ENCODE results near the gene L2HGDH. TPM values are rescaled to one million over a fixed set of nuclear protein-coding genes. Genes with fewer than 3 reads are reported as not detected.

L2HGDH gene
- total RNA-seq, 2 experiments from 2014 or later = 8.7 to 19.8 TPM

- Histone ChIP-seq H3K79me2 (ENCODE audit: insufficient read depth, low read depth, low read length) (peaks cover 13% of the 10 kb centered on the region; the same call in 1 of the 2 replicates), H3K36me3 (ENCODE audit: insufficient read depth, low read length) (peaks cover 32% of the 10 kb centered on the region), H3K4me3 (ENCODE audit: low read depth, low read length, poor library complexity, severe bottlenecking) (no peak overlapping the region), H3K4me1 (ENCODE audit: insufficient read depth, low read length, poor library complexity, severe bottlenecking) (peaks cover 14% of the 10 kb centered on the region), H4K20me1 (ENCODE audit: insufficient read depth, low read length) (no peaks in the 10 kb centered on the region), H3K4me2 (ENCODE audit: low read length) (peak overlapping the region; percentile 36), H3K9me2 (ENCODE audit: insufficient read depth, low read length) (no peaks in the 10 kb centered on the region), H2AFZ (ENCODE audit: low read length) (no peak overlapping the region; the same call in 1 of the 2 replicates), H3K27ac (ENCODE audit: low read depth, low read length, poor library complexity, severe bottlenecking) (no peak overlapping the region), H3K9me3 (ENCODE audit: low read length) (no peaks in the 10 kb centered on the region)
- DNase-seq (ENCODE audit: low spot score) = peak; percentile 80
- peak; percentile 99 for TF ChIP-seq CTCF (conservative IDR thresholded peaks at IDR 0.05; ENCODE audit: low read length)
- TF ChIP-seq EZH2phosphoT487 (IDR thresholded peaks at IDR 0.05; ENCODE audit: borderline replicate concordance, low read depth, low read length) = no peak
- no TSS peak for BruUV-seq (replicated peaks)
- ChIA-PET POLR2A (interaction anchor here (0.8 to 1.4 kb wide), 3 partner anchors 10 to 238 kb away, joined by 3 to 6 read pairs (median 5); partner anchors contain the start of genes DMAC2L and L2HGDH), CTCF (ENCODE audit: unreplicated experiment) (interaction anchor here (0.8 kb wide), 1 partner anchor 10 kb away, joined by 3 read pairs; no protein-coding TSS in a partner anchor)
- intact Hi-C loops (cut with micrococcal nuclease; ENCODE audit: unreplicated experiment) = loop anchor here (1.0 kb wide), 1 partner anchor 211 kb away; the partner anchor contains the start of gene MAP4K5
Measured at GRCh38 chr14:50321009-50321660, 9.1 kb upstream of the L2HGDH start.

GRCh38 chr14:50320283-50320682 is 8.3 kb upstream of the L2HGDH start:
- peaks cover 14% of the 10 kb centered on the region for H3K4me1 ChIP-seq (ENCODE audit: insufficient read depth, low read length, poor library complexity, severe bottlenecking)
- no TSS peak for BruUV-seq (replicated peaks)
- H3K4me3 ChIP-seq (ENCODE audit: low read depth, low read length, poor library complexity, severe bottlenecking) = no peak overlapping the region
- peaks cover 25% of the 10 kb centered on the region for H3K36me3 ChIP-seq (ENCODE audit: insufficient read depth, low read length)
- H3K27ac ChIP-seq (ENCODE audit: low read depth, low read length, poor library complexity, severe bottlenecking) = no peak overlapping the region
- no peaks in the 10 kb centered on the region for H4K20me1 ChIP-seq (ENCODE audit: insufficient read depth, low read length)
- H3K4me2 ChIP-seq (ENCODE audit: low read length) = peak overlapping the region; percentile 36
- no peak overlapping the region for H2AFZ ChIP-seq (ENCODE audit: low read length)
- intact Hi-C loops (cut with micrococcal nuclease; ENCODE audit: unreplicated experiment) = no loop called here
- peaks cover 13% of the 10 kb centered on the region; the same call in 1 of the 2 replicates for H3K79me2 ChIP-seq (ENCODE audit: insufficient read depth, low read depth, low read length)
- ChIA-PET CTCF (ENCODE audit: unreplicated experiment) (interaction anchor here (0.8 kb wide), 1 partner anchor 11 kb away, joined by 3 read pairs; no protein-coding TSS in a partner anchor), POLR2A (interaction anchor here (0.8 kb wide), 1 partner anchor 25 kb away, joined by 5 read pairs; no protein-coding TSS in a partner anchor)
- TF ChIP-seq CTCF (conservative IDR thresholded peaks at IDR 0.05; ENCODE audit: low read length) = no peak
- no peak for TF ChIP-seq EZH2phosphoT487 (IDR thresholded peaks at IDR 0.05; ENCODE audit: borderline replicate concordance, low read depth, low read length)
- H3K9me2 ChIP-seq (ENCODE audit: insufficient read depth, low read length) = no peaks in the 10 kb centered on the region
- DNase-seq (ENCODE audit: low spot score) = no peak
- no peaks in the 10 kb centered on the region for H3K9me3 ChIP-seq (ENCODE audit: low read length)

GRCh38 chr14:50319721-50320120 is 7.7 kb upstream of the L2HGDH start:
- H3K36me3 ChIP-seq (ENCODE audit: insufficient read depth, low read length) = peaks cover 20% of the 10 kb centered on the region

More at GRCh38 chr14:50319721-50320120, 7.7 kb upstream of the L2HGDH start:
- H4K20me1 ChIP-seq (ENCODE audit: insufficient read depth, low read length) = no peaks in the 10 kb centered on the region
- no peak overlapping the region for H2AFZ ChIP-seq (ENCODE audit: low read length)
- peaks cover 14% of the 10 kb centered on the region for H3K4me1 ChIP-seq (ENCODE audit: insufficient read depth, low read length, poor library complexity, severe bottlenecking)
- H3K4me2 ChIP-seq (ENCODE audit: low read length) = no peak overlapping the region
- no peak for TF ChIP-seq EZH2phosphoT487 (IDR thresholded peaks at IDR 0.05; ENCODE audit: borderline replicate concordance, low read depth, low read length)
- no peak for TF ChIP-seq CTCF (conservative IDR thresholded peaks at IDR 0.05; ENCODE audit: low read length)
- no peaks in the 10 kb centered on the region for H3K9me3 ChIP-seq (ENCODE audit: low read length)
- no peaks in the 10 kb centered on the region for H3K9me2 ChIP-seq (ENCODE audit: insufficient read depth, low read length)
- intact Hi-C loops (cut with micrococcal nuclease; ENCODE audit: unreplicated experiment) = loop anchor here (10.0 kb wide), 1 partner anchor 455 kb away; no protein-coding TSS in a partner anchor
- no peak for DNase-seq (ENCODE audit: low spot score)
- ChIA-PET POLR2A (no interaction called here), CTCF (ENCODE audit: unreplicated experiment) (no interaction called here)
- peaks cover 13% of the 10 kb centered on the region; the same call in 1 of the 2 replicates for H3K79me2 ChIP-seq (ENCODE audit: insufficient read depth, low read depth, low read length)
- no peak overlapping the region for H3K4me3 ChIP-seq (ENCODE audit: low read depth, low read length, poor library complexity, severe bottlenecking)
- no peak overlapping the region for H3K27ac ChIP-seq (ENCODE audit: low read depth, low read length, poor library complexity, severe bottlenecking)
- no TSS peak for BruUV-seq (replicated peaks)
